OCI-LY3 (cell line): ENCODE data around the gene CAMK2G.

ENCODE experiments used
- EZH2phosphoT487 ChIP-seq: fragments of 200-600 bp; shearing (Covaris generic); IDR thresholded peaks from 2 replicates; pipeline ENCODE4 v1.6.1; 2018; ENCODE audit warnings: antibody characterized with exemption, mixed run types, low read depth
- TF ChIP-seq, protein P1 (sequence below): fragments of 200-600, 300-600 bp; sonication (generic); IDR thresholded peaks from 2 replicates; pipeline ENCODE4 v1.5.1; 2014; ENCODE audit warnings: antibody characterized with exemption, low read length, low read depth

DNA sequence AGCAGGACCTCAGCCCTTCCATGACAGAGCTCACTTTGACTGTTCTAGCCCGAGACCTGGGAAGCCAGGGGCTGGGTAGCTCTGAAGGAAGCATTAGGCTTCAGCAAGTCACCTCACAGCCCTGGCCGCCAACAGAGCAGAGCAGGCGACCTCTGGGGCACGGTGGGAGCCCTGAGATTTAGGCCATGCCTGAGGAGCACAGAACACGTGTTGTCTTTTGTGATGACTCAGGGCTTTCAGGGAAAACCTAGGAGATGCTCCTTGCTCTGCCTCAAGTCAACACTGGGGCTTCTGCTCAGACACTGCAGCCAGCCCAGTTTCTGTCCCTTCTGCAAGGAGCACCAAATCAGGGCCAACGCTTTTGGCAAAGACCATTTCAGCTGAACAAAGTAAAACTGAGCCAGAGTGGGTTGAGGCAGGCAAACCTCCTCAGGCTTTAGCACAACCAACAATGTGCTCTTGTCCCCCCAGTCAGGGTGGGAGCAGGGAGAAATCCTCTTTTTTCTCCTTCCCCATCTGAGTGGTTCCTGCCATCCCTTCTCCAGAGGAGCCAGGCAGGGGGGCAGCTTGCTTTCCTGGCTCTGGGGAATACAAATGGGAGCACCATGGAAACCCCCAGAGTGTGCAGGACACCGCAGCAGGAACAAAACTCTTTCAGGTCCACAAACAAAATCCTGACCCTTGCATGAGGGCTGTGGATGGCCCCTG lies 14.4 kb downstream of the CAMK2G start:
- TF ChIP-seq, protein P1, sequence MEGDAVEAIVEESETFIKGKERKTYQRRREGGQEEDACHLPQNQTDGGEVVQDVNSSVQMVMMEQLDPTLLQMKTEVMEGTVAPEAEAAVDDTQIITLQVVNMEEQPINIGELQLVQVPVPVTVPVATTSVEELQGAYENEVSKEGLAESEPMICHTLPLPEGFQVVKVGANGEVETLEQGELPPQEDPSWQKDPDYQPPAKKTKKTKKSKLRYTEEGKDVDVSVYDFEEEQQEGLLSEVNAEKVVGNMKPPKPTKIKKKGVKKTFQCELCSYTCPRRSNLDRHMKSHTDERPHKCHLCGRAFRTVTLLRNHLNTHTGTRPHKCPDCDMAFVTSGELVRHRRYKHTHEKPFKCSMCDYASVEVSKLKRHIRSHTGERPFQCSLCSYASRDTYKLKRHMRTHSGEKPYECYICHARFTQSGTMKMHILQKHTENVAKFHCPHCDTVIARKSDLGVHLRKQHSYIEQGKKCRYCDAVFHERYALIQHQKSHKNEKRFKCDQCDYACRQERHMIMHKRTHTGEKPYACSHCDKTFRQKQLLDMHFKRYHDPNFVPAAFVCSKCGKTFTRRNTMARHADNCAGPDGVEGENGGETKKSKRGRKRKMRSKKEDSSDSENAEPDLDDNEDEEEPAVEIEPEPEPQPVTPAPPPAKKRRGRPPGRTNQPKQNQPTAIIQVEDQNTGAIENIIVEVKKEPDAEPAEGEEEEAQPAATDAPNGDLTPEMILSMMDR, result no peak
- no peak for TF ChIP-seq EZH2phosphoT487
